MG63 (cell line): ENCODE results near the gene PREX1. TPM values are rescaled to one million over a fixed set of nuclear protein-coding genes. Genes with fewer than 3 reads are reported as not detected.
A peak's percentile ranks its signal among the peaks of the same experiment; 100 is the strongest.

Experiments used
- DNase-seq: peaks from one replicate; pipeline ENCODE4 v3.0.0-alpha.2; 2020
- H3K27me3 ChIP-seq: fragments of 250-450 bp; sonication (Bioruptor Pico); 2 replicates; pipeline ENCODE4 v1.5.1; 2020; ENCODE audit warnings: mild to moderate bottlenecking, moderate library complexity
- H3K36me3 ChIP-seq: fragments of 250-450 bp; sonication (Bioruptor Pico); 2 replicates; pipeline ENCODE4 v1.5.1; 2020; ENCODE audit warnings: mild to moderate bottlenecking, moderate library complexity
- H3K4me3 ChIP-seq: fragments of 250-450 bp; sonication (Bioruptor Pico); 2 replicates; pipeline ENCODE4 v1.5.1; 2020; ENCODE audit warnings: mild to moderate bottlenecking, moderate library complexity
- H3K9me3 ChIP-seq: fragments of 250-450 bp; sonication (Bioruptor Pico); 2 replicates; pipeline ENCODE4 v1.5.1; 2020; ENCODE audit warnings: mild to moderate bottlenecking, moderate library complexity
- total RNA-seq: library from RNA; depleted of rRNA; stranded (reverse); fragments of >200 nt; shearing (Covaris generic); gene quantifications from 2 replicates; pipeline ENCODE4 v1.2.3, GENCODE V29; 2014; ENCODE audit warnings: low replicate concordance

PREX1 gene
- total RNA-seq, 1 experiment from 2014 or later, result 5.8 TPM

DNA sequence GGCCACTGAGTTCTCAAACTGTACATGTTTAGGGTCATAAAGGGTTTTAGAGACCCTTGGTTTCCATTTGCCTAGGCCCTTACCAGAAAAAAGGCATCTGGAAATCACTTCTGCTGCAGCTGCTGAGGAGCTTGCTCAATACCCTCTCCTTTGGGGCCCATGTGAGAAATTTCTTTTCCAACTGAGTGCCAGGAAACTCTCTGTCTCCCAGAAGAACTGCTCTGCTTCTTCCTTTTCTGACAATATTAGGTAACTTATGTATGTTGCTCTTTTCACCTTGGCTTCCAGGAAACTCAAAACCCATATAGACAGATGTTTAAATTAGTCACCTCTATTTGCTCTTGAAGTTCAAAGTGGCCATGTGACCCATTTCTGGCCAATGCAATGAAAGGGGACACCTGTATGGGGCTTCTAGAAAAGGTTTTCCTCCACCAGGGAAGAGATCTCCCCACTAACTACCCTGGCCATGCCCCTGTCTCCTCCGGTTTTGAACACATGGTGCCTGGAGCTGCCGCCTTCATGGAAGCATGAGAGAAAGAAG, 121.6 kb downstream of the PREX1 start:
- no peaks in the 10 kb centered on the region for H3K9me3 ChIP-seq
- H3K36me3 ChIP-seq, result no peaks in the 10 kb centered on the region
- H3K4me3 ChIP-seq, result no peak overlapping the region
- no peak for DNase-seq
- 0 out of 2 replicates have a peak, but pooled peaks cover 2% of the 10 kb centered on the region for H3K27me3 ChIP-seq

DNA sequence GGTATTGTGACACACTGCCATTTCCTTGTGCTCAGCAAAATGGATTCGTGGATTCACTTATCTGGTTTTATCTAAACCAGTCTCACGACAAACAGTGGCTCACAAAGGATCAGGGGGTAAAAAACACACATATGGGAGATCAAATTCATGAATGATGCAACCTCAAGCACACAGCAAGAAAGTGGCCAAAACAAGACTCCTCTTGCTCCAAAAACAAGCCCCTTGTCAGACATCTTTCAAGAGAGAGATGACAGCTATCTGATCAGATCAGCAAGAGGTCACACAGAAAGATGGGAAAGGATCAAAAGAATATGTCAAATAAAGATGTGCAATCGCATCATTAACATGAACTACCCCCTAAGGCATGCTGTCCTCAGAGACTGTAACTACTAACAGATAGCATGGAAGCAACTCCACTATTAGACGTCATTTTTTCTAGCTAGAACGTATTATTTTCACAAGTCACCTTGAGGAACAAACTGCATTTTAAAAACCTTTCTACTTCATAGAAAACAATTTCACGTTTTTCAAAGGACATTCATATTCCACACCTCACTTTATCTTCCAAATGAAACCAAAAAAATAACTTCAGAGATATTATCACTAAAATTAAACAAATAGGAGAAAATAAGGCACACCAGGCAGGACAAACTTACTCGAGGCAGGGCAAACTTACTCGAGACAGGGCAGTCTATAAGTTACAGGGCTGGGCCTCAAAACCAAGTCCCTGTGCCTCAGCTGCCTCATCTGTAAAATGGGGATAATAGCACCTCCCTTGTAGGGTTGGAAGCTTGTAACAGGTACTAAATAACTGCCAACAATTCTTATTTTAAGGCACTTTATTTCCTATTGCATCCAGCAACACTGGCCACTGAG, 122.3 kb downstream of the PREX1 start:
- H3K36me3 ChIP-seq, result no peaks in the 10 kb centered on the region

DNA sequence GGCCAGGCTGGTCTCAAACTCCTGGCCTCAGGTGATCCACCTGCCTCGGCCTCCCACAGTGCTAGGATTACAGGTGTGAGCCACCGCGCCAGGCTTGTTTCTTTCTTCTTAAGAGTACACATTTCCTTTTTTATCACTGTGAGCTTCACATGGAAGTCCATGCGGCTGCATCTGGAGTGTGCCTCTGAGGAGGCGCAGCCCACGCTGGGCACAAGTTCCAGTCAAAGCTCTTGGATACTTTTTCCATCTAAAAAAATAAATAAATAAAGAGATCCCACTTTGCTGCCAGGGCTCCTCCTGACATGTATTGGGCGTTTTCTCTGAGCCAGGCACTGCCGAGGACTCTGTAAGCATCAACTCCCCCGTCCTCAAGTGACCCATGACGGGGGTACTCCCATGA, 123.0 kb downstream of the PREX1 start:
- no peak for DNase-seq
- Histone ChIP-seq H3K27me3 (0 out of 2 replicates have a peak, but pooled peaks cover 2% of the 10 kb centered on the region), H3K36me3 (no peaks in the 10 kb centered on the region; the same call in 1 of the 2 replicates), H3K4me3 (no peak overlapping the region), H3K9me3 (no peaks in the 10 kb centered on the region)

More for the DNA sequence above, 122.3 kb downstream of the PREX1 start:
- no peak for DNase-seq
- Histone ChIP-seq H3K27me3 (0 out of 2 replicates have a peak, but pooled peaks cover 2% of the 10 kb centered on the region), H3K4me3 (no peak overlapping the region), H3K9me3 (no peaks in the 10 kb centered on the region)

DNA sequence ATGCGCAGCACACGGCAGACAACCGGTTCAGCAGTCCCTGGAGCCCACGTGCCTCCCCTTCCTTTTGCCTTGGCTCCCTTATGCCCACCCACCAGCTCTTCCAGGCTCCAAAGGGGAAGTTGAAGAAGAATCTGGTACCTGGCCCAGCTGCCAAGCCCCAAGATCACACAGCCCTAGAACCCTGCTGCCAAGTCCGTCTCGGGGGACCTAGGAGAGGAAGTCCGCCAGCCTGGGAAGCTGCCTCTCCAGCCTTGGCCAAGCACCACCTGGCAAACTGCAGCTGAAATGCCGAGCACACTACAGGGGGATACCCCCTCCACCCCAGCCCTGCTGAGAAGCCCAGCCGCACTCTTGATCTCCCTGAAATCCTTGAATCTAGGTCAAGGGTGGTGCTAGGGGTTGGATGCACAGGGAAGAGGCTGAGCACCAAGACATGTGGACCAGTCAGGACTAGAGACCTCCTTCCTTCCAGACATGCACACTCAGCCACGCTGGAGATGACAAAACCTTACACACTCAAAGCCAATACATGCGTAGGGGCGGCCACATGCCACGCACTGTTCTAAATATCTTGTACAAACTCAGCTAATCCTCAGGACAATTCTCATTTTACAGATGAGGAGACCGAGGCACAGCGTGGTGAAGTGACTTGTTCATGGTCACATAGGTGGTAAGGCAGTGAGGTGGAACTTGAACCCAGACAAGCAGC, 124.1 kb downstream of the PREX1 start:
- no peak for DNase-seq
- Histone ChIP-seq H3K9me3 (no peaks in the 10 kb centered on the region), H3K27me3 (0 out of 2 replicates have a peak, but pooled peaks cover 2% of the 10 kb centered on the region), H3K36me3 (no peaks in the 10 kb centered on the region; the same call in 1 of the 2 replicates), H3K4me3 (no peak overlapping the region)

GRCh38 chr20:48703107-48703506, 124.7 kb downstream of the PREX1 start:
- Histone ChIP-seq H3K36me3 (no peaks in the 10 kb centered on the region; the same call in 1 of the 2 replicates), H3K9me3 (no peaks in the 10 kb centered on the region), H3K4me3 (no peak overlapping the region), H3K27me3 (0 out of 2 replicates have a peak, but pooled peaks cover 2% of the 10 kb centered on the region)
- no peak for DNase-seq

DNA sequence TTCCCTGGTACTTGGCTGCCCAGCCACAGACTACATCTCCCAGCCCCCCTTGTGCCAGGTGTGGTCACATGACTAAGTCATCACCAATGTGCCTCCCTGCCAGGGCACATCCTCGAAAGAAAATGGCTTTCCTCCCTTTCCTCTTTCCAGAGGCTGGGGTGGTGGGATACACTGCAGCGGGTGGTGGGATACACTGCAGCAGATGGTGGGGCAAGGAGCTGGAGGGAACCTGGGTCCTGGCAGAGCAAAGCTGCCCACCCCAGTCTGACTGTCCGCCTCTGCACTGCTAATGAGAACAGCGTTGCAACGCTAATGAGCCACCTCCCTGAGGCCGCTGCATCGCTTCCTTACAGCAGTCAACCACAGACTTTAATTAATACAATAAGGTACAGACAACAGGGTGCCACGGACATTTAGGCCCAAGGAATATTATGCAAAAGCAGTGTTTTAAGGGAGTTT, 125.3 kb downstream of the PREX1 start:
- Histone ChIP-seq H3K4me3 (no peak overlapping the region), H3K36me3 (no peaks in the 10 kb centered on the region; the same call in 1 of the 2 replicates), H3K9me3 (no peaks in the 10 kb centered on the region), H3K27me3 (0 out of 2 replicates have a peak, but pooled peaks cover 2% of the 10 kb centered on the region)
- DNase-seq, result no peak

DNA sequence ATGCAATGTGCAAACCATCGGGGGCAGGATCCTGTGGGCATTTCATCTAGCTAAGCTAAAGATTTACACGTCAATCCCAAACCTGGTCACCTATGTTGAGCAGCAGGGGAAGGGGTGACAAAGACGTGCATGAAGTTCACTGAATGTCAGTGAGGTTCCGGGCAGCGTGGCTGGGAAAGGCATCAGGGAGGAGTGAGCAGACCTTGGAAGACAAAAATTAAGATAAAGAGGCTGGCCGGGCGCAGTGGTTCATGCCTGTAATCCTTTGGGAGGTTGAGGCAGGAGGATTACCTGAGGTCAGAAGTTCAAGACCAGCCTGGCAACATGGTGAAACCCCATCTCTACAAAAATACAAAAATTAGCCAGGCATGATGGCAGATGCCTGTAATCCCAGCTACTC, 126.1 kb downstream of the PREX1 start:
- Histone ChIP-seq H3K4me3 (no peak overlapping the region), H3K27me3 (0 out of 2 replicates have a peak, but pooled peaks cover 2% of the 10 kb centered on the region), H3K9me3 (no peaks in the 10 kb centered on the region), H3K36me3 (no peaks in the 10 kb centered on the region; the same call in 1 of the 2 replicates)
- DNase-seq, result no peak

- H3K27me3 ChIP-seq, result no peaks in the 10 kb centered on the region
- no peaks in the 10 kb centered on the region for H3K9me3 ChIP-seq
- DNase-seq, result no peak
- H3K4me3 ChIP-seq, result no peak overlapping the region
- no peaks in the 10 kb centered on the region; the same call in 1 of the 2 replicates for H3K36me3 ChIP-seq
Observed at GRCh38 chr20:48698507-48699267, 129.1 kb downstream of the PREX1 start.

DNA sequence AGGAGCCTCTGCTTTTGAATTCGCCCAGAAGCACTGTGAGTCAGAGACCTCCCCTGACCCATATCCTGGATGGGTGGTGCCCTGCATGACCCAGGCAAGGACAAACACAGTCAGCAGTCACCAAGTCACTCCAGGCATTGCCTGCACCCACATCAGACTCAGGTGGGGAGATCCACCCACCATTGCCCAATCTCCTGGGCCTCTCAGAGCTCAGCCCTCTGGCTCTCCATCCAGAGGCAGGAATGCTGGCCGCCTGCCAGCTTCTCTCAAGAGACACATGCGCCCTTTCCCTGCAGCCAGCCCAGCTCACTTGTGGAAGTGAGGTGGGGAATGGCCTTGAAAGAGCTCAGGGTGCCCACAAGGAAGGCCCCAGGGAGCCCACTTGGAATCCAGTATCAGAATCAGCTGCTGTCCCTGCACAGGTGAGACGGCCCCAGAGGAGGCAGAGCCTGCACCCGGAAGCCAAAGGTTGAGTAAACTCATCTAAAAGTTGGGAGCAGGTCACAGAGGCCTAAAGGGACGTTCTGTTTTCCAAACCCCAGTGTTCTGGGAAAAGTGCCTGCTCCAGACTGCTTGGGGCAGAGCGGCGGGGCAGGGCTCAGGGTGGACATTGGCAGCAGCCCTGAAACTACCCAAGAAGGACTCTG, 129.8 kb downstream of the PREX1 start:
- DNase-seq, result peak; percentile 55
- Histone ChIP-seq H3K27me3 (no peaks in the 10 kb centered on the region), H3K4me3 (no peak overlapping the region), H3K36me3 (no peaks in the 10 kb centered on the region; the same call in 1 of the 2 replicates), H3K9me3 (no peaks in the 10 kb centered on the region)

DNA sequence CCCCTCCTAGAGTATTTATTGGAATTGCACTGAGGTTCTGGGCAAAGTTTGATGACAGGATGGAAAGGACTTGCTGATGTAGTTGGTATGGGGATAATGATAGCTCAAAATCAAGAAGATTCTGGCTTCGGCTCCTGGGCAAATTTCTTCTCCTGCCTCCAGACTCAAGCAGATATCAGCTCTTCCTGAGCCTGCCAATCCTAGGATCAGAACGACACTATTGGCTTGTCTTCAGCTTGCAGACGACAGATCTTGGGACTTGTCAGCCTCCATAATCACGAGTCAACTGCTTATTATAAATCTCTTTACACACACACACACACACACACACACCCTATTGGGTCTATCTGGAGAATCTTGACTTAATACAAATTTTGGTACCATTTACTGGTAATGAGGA, 131.1 kb downstream of the PREX1 start:
- DNase-seq, result no peak
- no peaks in the 10 kb centered on the region for H3K27me3 ChIP-seq
- no peaks in the 10 kb centered on the region for H3K9me3 ChIP-seq
- H3K4me3 ChIP-seq, result no peak overlapping the region
- no peaks in the 10 kb centered on the region; the same call in 1 of the 2 replicates for H3K36me3 ChIP-seq

GRCh38 chr20:48695738-48696137, 132.1 kb downstream of the PREX1 start:
- Histone ChIP-seq H3K4me3 (no peak overlapping the region), H3K27me3 (no peaks in the 10 kb centered on the region), H3K9me3 (no peaks in the 10 kb centered on the region), H3K36me3 (no peaks in the 10 kb centered on the region; the same call in 1 of the 2 replicates)
- no peak for DNase-seq

DNA sequence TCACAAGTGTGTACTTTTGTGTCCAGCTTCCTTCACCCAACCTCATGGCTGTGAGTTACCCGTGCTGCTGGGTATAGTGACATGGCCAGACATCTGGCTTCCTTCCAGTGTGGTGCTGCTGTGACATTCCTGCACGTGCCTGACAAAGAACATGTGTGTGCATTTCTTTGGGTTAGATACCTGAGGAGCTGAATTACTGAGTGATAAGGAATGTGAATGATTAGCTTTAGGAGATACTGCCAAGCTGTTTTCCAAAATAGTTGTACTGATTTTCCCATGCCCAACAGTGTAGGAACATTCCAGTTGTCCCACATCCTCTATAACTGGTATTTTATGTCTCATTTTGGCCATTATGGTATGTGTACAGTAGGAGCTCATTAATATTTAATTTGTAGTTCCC, 132.5 kb downstream of the PREX1 start:
- Histone ChIP-seq H3K4me3 (no peak overlapping the region), H3K36me3 (no peaks in the 10 kb centered on the region; the same call in 1 of the 2 replicates), H3K9me3 (no peaks in the 10 kb centered on the region), H3K27me3 (no peaks in the 10 kb centered on the region)
- no peak for DNase-seq

GRCh38 chr20:48694381-48694865, 133.4 kb downstream of the PREX1 start:
- DNase-seq, result no peak
- no peaks in the 10 kb centered on the region for H3K27me3 ChIP-seq
- H3K9me3 ChIP-seq, result no peaks in the 10 kb centered on the region
- H3K36me3 ChIP-seq, result no peaks in the 10 kb centered on the region
- H3K4me3 ChIP-seq, result no peak overlapping the region

DNA sequence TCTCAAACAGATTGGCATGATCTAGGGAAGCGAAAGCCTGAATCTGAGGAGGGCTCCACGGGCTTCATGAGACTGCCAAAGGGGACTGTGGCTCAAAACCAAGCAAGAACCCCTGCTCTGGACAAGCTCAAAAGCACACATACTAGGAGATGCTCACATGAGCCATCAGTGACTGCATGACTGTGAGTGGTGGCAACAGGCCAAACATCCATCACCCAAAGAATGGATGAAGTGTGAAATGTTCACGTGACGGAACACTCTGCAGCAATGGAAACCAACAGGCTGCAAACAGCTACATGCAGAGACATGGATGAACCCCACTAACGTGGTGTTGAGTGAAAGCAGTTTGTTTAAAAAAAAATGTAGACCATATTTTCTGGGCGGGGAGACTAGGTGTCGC, 136.3 kb downstream of the PREX1 start:
- no peaks in the 10 kb centered on the region for H3K36me3 ChIP-seq
- no peaks in the 10 kb centered on the region for H3K27me3 ChIP-seq
- no peak for DNase-seq
- H3K4me3 ChIP-seq, result no peak overlapping the region
- no peaks in the 10 kb centered on the region for H3K9me3 ChIP-seq

- no peak for DNase-seq
- no peaks in the 10 kb centered on the region for H3K36me3 ChIP-seq
Observed at GRCh38 chr20:48690888-48691287, 136.9 kb downstream of the PREX1 start.

More at GRCh38 chr20:48690888-48691287, 136.9 kb downstream of the PREX1 start:
- no peak overlapping the region for H3K4me3 ChIP-seq
- no peaks in the 10 kb centered on the region for H3K9me3 ChIP-seq
- no peaks in the 10 kb centered on the region for H3K27me3 ChIP-seq
